Liver (tissue), 3 donors: ENCODE measurements around the gene CASP10.

Experiments used
- FOXA1 ChIP-seq: IDR thresholded peaks from 2 replicates; pipeline ENCODE4 v1.6.1; 2016; ENCODE audit warnings: antibody characterized with exemption
- GABPA ChIP-seq, 2 donors: IDR thresholded peaks in 1 of 2; conservative IDR thresholded peaks in 1 of 2; 2 replicates each; pipeline ENCODE4 v1.6.1; 2016; ENCODE audit warnings: antibody characterized with exemption in 2 of 2, mild to moderate bottlenecking in 1 of 2, moderate library complexity in 1 of 2
- JUND ChIP-seq, 2 donors: IDR thresholded peaks; 2 replicates each; pipeline ENCODE4 v1.6.1; 2016; ENCODE audit warnings: antibody characterized with exemption in 2 of 2
- NR2F2 ChIP-seq: IDR thresholded peaks from 2 replicates; pipeline ENCODE4 v1.6.1; 2016; ENCODE audit warnings: antibody characterized with exemption
- SP1 ChIP-seq: IDR thresholded peaks from 2 replicates; pipeline ENCODE4 v1.6.1; 2018; ENCODE audit warnings: antibody characterized with exemption, mild to moderate bottlenecking
- TAF1 ChIP-seq: conservative IDR thresholded peaks from 2 replicates; pipeline ENCODE4 v1.6.1; 2016; ENCODE audit warnings: antibody characterized with exemption, mild to moderate bottlenecking
- YY1 ChIP-seq: IDR thresholded peaks from 2 replicates; pipeline ENCODE4 v1.6.1; 2016; ENCODE audit warnings: antibody characterized with exemption, mild to moderate bottlenecking
- TF ChIP-seq, protein P1 (sequence below): fragments of 150-350 bp; IDR thresholded peaks from 2 replicates; pipeline ENCODE4 v1.5.1; 2017; ENCODE audit warnings: improper control_type of control experiment, low read depth, low read length; ENCODE audit not compliant: missing input control
- TF ChIP-seq, protein P2 (sequence below): IDR thresholded peaks from 2 replicates; pipeline ENCODE4 v1.6.1; 2016; ENCODE audit warnings: antibody characterized with exemption
- TF ChIP-seq, protein P3 (sequence below): IDR thresholded peaks from 2 replicates; pipeline ENCODE4 v1.6.1; 2016; ENCODE audit warnings: antibody characterized with exemption, mild to moderate bottlenecking
- donor health status: healthy.
- donor health status: healthy.

DNA sequence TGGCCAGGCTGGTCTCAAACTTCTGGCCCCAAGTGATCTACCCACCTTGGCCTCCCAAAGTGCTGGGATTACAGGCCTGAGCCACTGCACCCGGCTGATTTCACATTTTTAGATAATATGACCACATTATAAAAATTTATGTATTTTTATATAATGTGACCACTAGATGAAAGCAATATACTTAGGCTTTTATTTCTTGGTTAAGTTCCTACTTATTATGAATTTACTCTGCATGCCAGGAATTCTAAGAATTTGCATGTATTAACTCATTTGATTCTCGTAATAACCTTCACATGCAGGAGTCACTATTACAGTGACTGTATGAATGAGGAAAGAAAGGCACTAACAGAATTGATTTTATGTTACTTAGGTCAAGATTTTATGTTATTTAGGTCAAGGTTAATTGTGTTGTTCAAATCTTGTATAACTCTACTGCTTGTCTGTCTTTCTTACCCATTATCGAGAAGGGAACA, 51.8 kb downstream of the CASP10 start:
- TF ChIP-seq, protein P1, sequence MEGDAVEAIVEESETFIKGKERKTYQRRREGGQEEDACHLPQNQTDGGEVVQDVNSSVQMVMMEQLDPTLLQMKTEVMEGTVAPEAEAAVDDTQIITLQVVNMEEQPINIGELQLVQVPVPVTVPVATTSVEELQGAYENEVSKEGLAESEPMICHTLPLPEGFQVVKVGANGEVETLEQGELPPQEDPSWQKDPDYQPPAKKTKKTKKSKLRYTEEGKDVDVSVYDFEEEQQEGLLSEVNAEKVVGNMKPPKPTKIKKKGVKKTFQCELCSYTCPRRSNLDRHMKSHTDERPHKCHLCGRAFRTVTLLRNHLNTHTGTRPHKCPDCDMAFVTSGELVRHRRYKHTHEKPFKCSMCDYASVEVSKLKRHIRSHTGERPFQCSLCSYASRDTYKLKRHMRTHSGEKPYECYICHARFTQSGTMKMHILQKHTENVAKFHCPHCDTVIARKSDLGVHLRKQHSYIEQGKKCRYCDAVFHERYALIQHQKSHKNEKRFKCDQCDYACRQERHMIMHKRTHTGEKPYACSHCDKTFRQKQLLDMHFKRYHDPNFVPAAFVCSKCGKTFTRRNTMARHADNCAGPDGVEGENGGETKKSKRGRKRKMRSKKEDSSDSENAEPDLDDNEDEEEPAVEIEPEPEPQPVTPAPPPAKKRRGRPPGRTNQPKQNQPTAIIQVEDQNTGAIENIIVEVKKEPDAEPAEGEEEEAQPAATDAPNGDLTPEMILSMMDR, result no peak
- TF ChIP-seq, protein P2, sequence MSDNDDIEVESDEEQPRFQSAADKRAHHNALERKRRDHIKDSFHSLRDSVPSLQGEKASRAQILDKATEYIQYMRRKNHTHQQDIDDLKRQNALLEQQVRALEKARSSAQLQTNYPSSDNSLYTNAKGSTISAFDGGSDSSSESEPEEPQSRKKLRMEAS, result no peak
- no peak for TF ChIP-seq GABPA (IDR thresholded peaks at IDR 0.05 in 1 of 2, conservative IDR thresholded peaks at IDR 0.05 in 1 of 2)
- TF ChIP-seq, protein P3, sequence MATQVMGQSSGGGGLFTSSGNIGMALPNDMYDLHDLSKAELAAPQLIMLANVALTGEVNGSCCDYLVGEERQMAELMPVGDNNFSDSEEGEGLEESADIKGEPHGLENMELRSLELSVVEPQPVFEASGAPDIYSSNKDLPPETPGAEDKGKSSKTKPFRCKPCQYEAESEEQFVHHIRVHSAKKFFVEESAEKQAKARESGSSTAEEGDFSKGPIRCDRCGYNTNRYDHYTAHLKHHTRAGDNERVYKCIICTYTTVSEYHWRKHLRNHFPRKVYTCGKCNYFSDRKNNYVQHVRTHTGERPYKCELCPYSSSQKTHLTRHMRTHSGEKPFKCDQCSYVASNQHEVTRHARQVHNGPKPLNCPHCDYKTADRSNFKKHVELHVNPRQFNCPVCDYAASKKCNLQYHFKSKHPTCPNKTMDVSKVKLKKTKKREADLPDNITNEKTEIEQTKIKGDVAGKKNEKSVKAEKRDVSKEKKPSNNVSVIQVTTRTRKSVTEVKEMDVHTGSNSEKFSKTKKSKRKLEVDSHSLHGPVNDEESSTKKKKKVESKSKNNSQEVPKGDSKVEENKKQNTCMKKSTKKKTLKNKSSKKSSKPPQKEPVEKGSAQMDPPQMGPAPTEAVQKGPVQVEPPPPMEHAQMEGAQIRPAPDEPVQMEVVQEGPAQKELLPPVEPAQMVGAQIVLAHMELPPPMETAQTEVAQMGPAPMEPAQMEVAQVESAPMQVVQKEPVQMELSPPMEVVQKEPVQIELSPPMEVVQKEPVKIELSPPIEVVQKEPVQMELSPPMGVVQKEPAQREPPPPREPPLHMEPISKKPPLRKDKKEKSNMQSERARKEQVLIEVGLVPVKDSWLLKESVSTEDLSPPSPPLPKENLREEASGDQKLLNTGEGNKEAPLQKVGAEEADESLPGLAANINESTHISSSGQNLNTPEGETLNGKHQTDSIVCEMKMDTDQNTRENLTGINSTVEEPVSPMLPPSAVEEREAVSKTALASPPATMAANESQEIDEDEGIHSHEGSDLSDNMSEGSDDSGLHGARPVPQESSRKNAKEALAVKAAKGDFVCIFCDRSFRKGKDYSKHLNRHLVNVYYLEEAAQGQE, result no peak
- TF ChIP-seq TAF1, result no peak
- no peak for TF ChIP-seq SP1
- no peak for TF ChIP-seq YY1
- TF ChIP-seq NR2F2, result no peak
- TF ChIP-seq JUND (IDR thresholded peaks at IDR 0.05), result no peak
- no peak for TF ChIP-seq FOXA1
